Neural crest cell (in vitro differentiated cells): ENCODE results near the gene ATP5PB. TPM values are rescaled to one million over a fixed set of nuclear protein-coding genes. Genes with fewer than 3 reads are reported as not detected.

ENCODE experiments used
- DNase-seq: peaks from one replicate; pipeline ENCODE4 v3.0.0; 2021; ENCODE audit warnings: low read depth, mixed read lengths, low spot score
- H3K27ac Mint-ChIP-seq: one replicate; pipeline ENCODE4 v1.8.0; 2021; ENCODE audit warnings: mild to moderate bottlenecking, mixed read lengths; ENCODE audit not compliant: unreplicated experiment
- H3K27me3 Mint-ChIP-seq: 2 replicates; pipeline ENCODE4 v1.8.0; 2021; ENCODE audit warnings: low read depth, mild to moderate bottlenecking, mixed read lengths
- H3K36me3 Mint-ChIP-seq: 2 replicates; pipeline ENCODE4 v1.8.0; 2021; ENCODE audit warnings: low read depth, mild to moderate bottlenecking, mixed read lengths
- H3K4me1 Mint-ChIP-seq: 2 replicates; pipeline ENCODE4 v1.8.0; 2021; ENCODE audit warnings: mixed read lengths
- H3K4me3 Mint-ChIP-seq: one replicate; pipeline ENCODE4 v1.8.0; 2021; ENCODE audit warnings: mild to moderate bottlenecking, mixed read lengths
- H3K9me3 Mint-ChIP-seq: 2 replicates; pipeline ENCODE4 v1.8.0; 2021; ENCODE audit warnings: mixed read lengths
- total RNA-seq: library from RNA; stranded (reverse); gene quantifications from 2 replicates; pipeline ENCODE4 v1.2.1, GENCODE V29; 2021
- TF ChIP-seq, protein P1 (sequence below): fragments of 200-600 bp; sonication (generic); conservative IDR thresholded peaks from 2 replicates; pipeline ENCODE4 v1.5.0; 2021; ENCODE audit warnings: antibody characterized with exemption, mild to moderate bottlenecking

ATP5PB gene
- total RNA-seq, 1 donor from 2014 or later: 240 TPM

DNA sequence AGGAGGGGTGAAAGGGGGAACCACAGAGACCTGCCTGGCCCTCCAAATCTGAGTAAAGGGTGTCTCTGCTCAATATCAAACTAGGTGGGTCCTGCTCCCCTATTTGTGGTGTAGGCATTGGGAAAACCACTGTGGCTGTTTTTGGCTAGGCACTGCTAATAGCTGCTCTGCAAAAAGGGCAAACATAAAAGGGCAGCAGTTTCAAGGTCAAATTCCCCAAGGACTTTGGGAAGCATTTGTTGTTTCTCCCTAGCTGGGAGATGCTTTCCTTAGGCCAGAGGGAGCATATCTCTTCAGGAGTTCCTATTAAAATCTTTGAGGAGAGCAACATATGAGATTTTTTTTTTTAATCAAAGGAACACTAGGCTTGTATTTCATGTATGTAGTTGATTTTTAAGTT lies 26.9 kb downstream of the ATP5PB start:
- Mint-ChIP-seq H3K27ac (no peak overlapping the region), H3K36me3 (no peaks in the 10 kb centered on the region), H3K9me3 (no peaks in the 10 kb centered on the region), H3K27me3 (peaks cover 3% of the 10 kb centered on the region), H3K4me3 (no peak overlapping the region), H3K4me1 (no peaks in the 10 kb centered on the region)
- DNase-seq: no peak
- TF ChIP-seq, protein P1, sequence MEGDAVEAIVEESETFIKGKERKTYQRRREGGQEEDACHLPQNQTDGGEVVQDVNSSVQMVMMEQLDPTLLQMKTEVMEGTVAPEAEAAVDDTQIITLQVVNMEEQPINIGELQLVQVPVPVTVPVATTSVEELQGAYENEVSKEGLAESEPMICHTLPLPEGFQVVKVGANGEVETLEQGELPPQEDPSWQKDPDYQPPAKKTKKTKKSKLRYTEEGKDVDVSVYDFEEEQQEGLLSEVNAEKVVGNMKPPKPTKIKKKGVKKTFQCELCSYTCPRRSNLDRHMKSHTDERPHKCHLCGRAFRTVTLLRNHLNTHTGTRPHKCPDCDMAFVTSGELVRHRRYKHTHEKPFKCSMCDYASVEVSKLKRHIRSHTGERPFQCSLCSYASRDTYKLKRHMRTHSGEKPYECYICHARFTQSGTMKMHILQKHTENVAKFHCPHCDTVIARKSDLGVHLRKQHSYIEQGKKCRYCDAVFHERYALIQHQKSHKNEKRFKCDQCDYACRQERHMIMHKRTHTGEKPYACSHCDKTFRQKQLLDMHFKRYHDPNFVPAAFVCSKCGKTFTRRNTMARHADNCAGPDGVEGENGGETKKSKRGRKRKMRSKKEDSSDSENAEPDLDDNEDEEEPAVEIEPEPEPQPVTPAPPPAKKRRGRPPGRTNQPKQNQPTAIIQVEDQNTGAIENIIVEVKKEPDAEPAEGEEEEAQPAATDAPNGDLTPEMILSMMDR: no peak

DNA sequence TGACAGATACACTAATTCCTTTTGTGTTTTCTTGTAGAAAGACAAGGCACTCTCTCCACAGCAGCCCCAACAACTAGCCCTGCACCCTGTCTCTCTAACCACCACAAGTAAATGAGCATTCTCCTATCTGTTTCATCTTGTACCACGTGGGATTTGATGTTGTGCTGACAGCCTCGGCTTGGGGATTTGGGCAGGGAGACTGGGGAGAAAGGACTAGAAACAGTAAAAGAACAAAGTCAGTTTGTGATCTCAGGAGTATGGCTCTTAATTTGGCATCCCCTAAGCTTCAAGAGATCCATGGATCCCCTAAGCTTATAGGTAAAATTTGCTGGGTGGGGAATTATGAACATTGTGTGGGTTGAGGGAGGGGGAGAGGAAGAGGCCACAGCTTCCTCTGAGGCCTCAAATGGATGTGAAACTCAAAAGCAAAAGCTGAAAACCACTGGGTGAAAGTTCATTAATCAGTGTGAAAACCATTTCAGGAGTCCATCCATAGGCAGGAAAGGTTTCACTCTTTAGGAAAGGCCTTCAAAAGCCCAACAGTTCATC lies 27.6 kb downstream of the ATP5PB start:
- TF ChIP-seq, protein P1: no peak
- no peaks in the 10 kb centered on the region for H3K9me3 Mint-ChIP-seq
- no peaks in the 10 kb centered on the region for H3K4me1 Mint-ChIP-seq
- H3K27me3 Mint-ChIP-seq: peaks cover 5% of the 10 kb centered on the region
- no peak for DNase-seq
- peak overlapping the region; percentile 5 for H3K27ac Mint-ChIP-seq
- H3K4me3 Mint-ChIP-seq: no peak overlapping the region
- H3K36me3 Mint-ChIP-seq: no peaks in the 10 kb centered on the region

DNA sequence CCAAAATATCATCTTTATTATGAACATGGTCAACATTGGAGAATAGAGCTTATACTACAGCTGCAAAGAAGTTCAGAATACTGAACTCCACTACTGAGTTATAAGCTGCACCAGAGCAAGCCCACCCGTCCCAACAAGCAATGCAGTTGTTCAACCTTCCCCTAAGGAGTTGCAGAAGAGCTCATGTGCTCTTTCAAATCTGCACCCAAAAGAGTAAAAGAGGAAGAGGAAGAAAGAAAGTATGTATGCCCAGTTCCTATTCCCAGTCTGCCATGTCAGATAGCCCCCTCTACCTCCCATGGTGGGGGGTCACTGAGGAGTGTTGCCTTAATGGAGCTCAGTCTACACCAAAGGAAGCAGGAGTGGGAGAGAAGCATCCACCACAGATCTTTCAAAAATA lies 31.4 kb downstream of the ATP5PB start:
- Mint-ChIP-seq H3K9me3 (no peaks in the 10 kb centered on the region), H3K4me1 (no peaks in the 10 kb centered on the region), H3K4me3 (no peak overlapping the region), H3K27ac (no peak overlapping the region), H3K27me3 (peaks cover 5% of the 10 kb centered on the region), H3K36me3 (no peaks in the 10 kb centered on the region)
- TF ChIP-seq, protein P1: no peak
- DNase-seq: no peak

DNA sequence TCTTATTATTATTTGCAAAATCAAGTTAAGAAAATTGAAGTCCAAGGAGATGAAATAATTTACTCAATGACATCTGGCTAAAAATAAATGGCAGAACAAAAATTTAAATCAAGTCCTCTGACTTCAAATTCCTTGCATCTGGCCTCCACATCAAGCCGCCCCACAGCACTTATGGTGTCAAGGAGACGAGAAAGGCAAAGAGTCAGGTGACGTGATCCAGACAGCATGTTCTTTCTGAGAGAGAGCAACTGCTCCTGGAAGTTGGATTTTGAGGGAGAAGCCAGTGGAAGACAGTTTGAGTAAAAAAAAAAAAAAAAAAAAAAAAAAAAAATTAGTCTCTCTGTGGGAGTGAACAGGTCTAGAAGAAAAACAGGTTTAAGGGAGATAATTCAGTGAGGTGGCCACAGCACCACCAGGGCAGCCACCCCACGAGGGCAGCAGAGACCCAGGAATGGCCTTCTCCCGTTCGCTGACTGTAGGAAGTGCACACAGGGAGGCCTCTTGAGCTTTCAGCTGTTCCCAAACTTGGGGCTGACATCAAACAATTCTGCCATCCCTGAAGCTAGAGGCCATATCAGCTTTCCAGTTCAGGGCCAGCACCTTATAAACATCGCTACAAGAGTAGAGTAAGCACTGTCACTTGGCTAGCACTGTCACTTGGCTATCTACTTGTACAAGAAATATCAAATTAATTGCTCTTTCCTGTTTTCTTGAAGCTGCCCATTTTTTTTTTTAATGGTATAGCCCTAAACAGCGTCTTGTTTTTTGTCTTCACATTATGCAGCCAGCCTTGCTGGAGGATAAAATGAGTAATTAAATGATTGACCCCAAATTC lies 32.3 kb downstream of the ATP5PB start:
- no peaks in the 10 kb centered on the region for H3K4me1 Mint-ChIP-seq
- no peak overlapping the region for H3K4me3 Mint-ChIP-seq
- H3K27ac Mint-ChIP-seq: no peak overlapping the region
- peaks cover 5% of the 10 kb centered on the region for H3K27me3 Mint-ChIP-seq
- no peaks in the 10 kb centered on the region for H3K9me3 Mint-ChIP-seq
- DNase-seq: peak; percentile 47
- TF ChIP-seq, protein P1: peak; percentile 74
- no peaks in the 10 kb centered on the region for H3K36me3 Mint-ChIP-seq

DNA sequence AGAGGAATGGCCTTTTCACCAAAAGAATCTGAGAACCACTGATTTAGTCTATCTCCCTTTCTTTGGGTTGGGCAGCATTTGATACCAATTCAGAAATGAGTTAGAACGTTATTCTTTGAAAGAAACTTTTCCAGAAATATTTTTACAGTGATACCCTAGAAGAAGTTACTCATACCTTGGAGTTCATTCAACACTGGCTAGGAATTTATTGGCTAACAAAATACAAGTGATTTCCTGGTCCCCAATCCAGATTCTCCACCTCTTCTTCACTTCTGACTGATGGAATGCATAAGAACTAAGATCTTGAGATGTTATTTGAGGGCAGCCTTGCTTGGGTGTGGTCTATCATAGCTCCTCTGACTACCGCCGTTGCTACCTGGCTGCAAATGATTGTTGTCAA lies 33.9 kb downstream of the ATP5PB start:
- Mint-ChIP-seq H3K36me3 (no peaks in the 10 kb centered on the region), H3K27me3 (peaks cover 5% of the 10 kb centered on the region), H3K9me3 (no peaks in the 10 kb centered on the region), H3K27ac (no peak overlapping the region), H3K4me3 (no peak overlapping the region), H3K4me1 (no peaks in the 10 kb centered on the region)
- TF ChIP-seq, protein P1: no peak
- no peak for DNase-seq
